Measurements from ENCODE around the gene EIF4G1.

- TF ChIP-seq CTCF (IDR thresholded peaks at IDR 0.05): no peak
- TF ChIP-seq EP300 (IDR thresholded peaks at IDR 0.05): no peak
- no peak for TF ChIP-seq POLR2A (IDR thresholded peaks at IDR 0.05)
- TF ChIP-seq POLR2AphosphoS5 (IDR thresholded peaks at IDR 0.05): no peak
Observed at GRCh38 chr3:184327171-184327570, 12.8 kb downstream of the EIF4G1 start.

Measured in sigmoid colon (tissue), 4 donors.